ENCODE results near the gene C9orf72. TPM values are rescaled to one million over a fixed set of nuclear protein-coding genes. Genes with fewer than 3 reads are reported as not detected.

C9orf72 gene
- total and polyA plus RNA-seq, 2 of the 4 experiments (the other 2 are of a cell fraction) = 2.0 to 3.4 TPM

DNA sequence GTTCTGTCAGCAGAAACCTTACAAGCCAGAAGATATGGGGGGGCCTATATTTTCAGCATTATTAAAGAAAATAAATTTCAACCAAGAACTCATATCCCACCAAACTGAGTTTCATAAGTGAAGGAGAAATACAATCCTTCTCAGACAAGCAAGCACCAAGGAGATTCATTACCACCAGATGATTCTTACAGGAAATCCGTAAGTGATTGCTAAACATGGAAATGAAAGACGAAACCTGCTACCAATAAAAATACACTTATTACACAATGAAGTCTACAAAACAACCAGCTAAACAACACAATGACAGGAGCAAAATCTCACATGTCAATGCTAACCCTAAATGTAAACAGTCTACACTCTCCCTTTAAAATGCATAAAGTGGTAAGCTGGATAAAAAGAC, 17.8 kb upstream of the C9orf72 start:
- no peak overlapping the region for H2AFZ ChIP-seq (replicated peaks; ENCODE audit: low read length, poor library complexity)
- dilution Hi-C loops (cut with HindIII; ENCODE audit: low sequenced_read_pairs, unreplicated experiment) = no loop called here
- H3K27ac ChIP-seq (ENCODE audit: insufficient read depth, low read length) = no peak overlapping the region
- H4K5ac ChIP-seq (ENCODE audit: low read depth, low read length) = no peak overlapping the region
- H3K4me3 ChIP-seq (ENCODE audit: insufficient read depth, low read depth, low read length) = no peak overlapping the region
- no peak overlapping the region for H3K56ac ChIP-seq (ENCODE audit: extremely low read depth, insufficient read depth, low read length)
- TF ChIP-seq MXI1 (IDR thresholded peaks at IDR 0.05; ENCODE audit: borderline replicate concordance, low read depth, low read length) (no peak), POLR2A (IDR thresholded peaks at IDR 0.05; ENCODE audit: low read depth, low read length) (no peak), MAZ (IDR thresholded peaks at IDR 0.05; ENCODE audit: borderline replicate concordance, low read depth, low read length) (no peak), CHD1 (IDR thresholded peaks at IDR 0.05; ENCODE audit: low read depth, low read length) (no peak), CEBPB (IDR thresholded peaks at IDR 0.05; ENCODE audit: low read depth, low read length) (no peak), RFX5 (IDR thresholded peaks at IDR 0.05; ENCODE audit: low read depth, low read length) (no peak), RCOR1 (IDR thresholded peaks at IDR 0.05; ENCODE audit: insufficient replicate concordance, low read length) (no peak), FOS (IDR thresholded peaks at IDR 0.05; ENCODE audit: low read depth, low read length) (no peak), RAD21 (IDR thresholded peaks at IDR 0.05; ENCODE audit: low read length) (no peak), MAFK (IDR thresholded peaks at IDR 0.05; ENCODE audit: low read depth, low read length) (no peak), BHLHE40 (IDR thresholded peaks at IDR 0.05; ENCODE audit: low read depth, low read length) (no peak), NFE2L2 (IDR thresholded peaks at IDR 0.05; ENCODE audit: low read depth, low read length) (no peak), SMC3 (IDR thresholded peaks at IDR 0.05; ENCODE audit: low read depth, low read length) (no peak)
- TF ChIP-seq, protein P1, sequence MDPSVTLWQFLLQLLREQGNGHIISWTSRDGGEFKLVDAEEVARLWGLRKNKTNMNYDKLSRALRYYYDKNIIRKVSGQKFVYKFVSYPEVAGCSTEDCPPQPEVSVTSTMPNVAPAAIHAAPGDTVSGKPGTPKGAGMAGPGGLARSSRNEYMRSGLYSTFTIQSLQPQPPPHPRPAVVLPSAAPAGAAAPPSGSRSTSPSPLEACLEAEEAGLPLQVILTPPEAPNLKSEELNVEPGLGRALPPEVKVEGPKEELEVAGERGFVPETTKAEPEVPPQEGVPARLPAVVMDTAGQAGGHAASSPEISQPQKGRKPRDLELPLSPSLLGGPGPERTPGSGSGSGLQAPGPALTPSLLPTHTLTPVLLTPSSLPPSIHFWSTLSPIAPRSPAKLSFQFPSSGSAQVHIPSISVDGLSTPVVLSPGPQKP (IDR thresholded peaks at IDR 0.05; ENCODE audit: borderline replicate concordance, low read depth, low read length) = no peak
- TF ChIP-seq, protein P2, sequence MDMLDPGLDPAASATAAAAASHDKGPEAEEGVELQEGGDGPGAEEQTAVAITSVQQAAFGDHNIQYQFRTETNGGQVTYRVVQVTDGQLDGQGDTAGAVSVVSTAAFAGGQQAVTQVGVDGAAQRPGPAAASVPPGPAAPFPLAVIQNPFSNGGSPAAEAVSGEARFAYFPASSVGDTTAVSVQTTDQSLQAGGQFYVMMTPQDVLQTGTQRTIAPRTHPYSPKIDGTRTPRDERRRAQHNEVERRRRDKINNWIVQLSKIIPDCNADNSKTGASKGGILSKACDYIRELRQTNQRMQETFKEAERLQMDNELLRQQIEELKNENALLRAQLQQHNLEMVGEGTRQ (IDR thresholded peaks at IDR 0.05; ENCODE audit: low read depth, low read length) = no peak
- TF ChIP-seq, protein P3, sequence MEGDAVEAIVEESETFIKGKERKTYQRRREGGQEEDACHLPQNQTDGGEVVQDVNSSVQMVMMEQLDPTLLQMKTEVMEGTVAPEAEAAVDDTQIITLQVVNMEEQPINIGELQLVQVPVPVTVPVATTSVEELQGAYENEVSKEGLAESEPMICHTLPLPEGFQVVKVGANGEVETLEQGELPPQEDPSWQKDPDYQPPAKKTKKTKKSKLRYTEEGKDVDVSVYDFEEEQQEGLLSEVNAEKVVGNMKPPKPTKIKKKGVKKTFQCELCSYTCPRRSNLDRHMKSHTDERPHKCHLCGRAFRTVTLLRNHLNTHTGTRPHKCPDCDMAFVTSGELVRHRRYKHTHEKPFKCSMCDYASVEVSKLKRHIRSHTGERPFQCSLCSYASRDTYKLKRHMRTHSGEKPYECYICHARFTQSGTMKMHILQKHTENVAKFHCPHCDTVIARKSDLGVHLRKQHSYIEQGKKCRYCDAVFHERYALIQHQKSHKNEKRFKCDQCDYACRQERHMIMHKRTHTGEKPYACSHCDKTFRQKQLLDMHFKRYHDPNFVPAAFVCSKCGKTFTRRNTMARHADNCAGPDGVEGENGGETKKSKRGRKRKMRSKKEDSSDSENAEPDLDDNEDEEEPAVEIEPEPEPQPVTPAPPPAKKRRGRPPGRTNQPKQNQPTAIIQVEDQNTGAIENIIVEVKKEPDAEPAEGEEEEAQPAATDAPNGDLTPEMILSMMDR (conservative IDR thresholded peaks at IDR 0.05; ENCODE audit: low read depth, low read length) = no peak
- H3K4ac ChIP-seq (ENCODE audit: low read depth, low read length) = no peak overlapping the region
- no peak overlapping the region for H2AK5ac ChIP-seq (ENCODE audit: low read depth, low read length)
- no peak overlapping the region for H2BK15ac ChIP-seq (ENCODE audit: low read depth, low read length)
- H2AK9ac ChIP-seq (replicated peaks; ENCODE audit: low read depth, low read length, poor library complexity) = no peak overlapping the region
- H3K4me2 ChIP-seq (ENCODE audit: low read depth, low read length) = no peak overlapping the region
- no peak overlapping the region for H2BK120ac ChIP-seq (ENCODE audit: low read depth, low read length)
- in situ Hi-C loops (cut with MboI; ENCODE audit: low sequenced_read_pairs) = no loop called here
- no peak overlapping the region for H3K14ac ChIP-seq (replicated peaks; ENCODE audit: low read depth, low read length)
- H3K27me3 ChIP-seq (ENCODE audit: control insufficient read depth, insufficient read depth, low read length) = no peaks in the 10 kb centered on the region
- H3K79me1 ChIP-seq (ENCODE audit: low read depth in 1 of 2, low read length in 2 of 2) = no peaks in the 10 kb centered on the region
- WGBS, 2 experiments (ENCODE audit: extremely low coverage in 2 of 2, insufficient read length in 1 of 2) = no CpG with 5 or more reads among the region's 2 CpGs
- no peaks in the 10 kb centered on the region for H3K36me3 ChIP-seq (ENCODE audit: control insufficient read depth, insufficient read depth, low read length)
- no peak overlapping the region for H3K18ac ChIP-seq (ENCODE audit: low read depth, low read length)
- no peak overlapping the region for H4K8ac ChIP-seq (ENCODE audit: low read depth in 2 of 2, low read length in 2 of 2)
- CTCF ChIA-PET = no interaction called here
- H3K23ac ChIP-seq (ENCODE audit: low read depth, low read length) = no peak overlapping the region
- H2BK5ac ChIP-seq (ENCODE audit: low read depth, low read length, poor library complexity, severe bottlenecking) = no peak overlapping the region
- no peak overlapping the region for H2BK20ac ChIP-seq (ENCODE audit: low read depth, low read length)
- no peaks in the 10 kb centered on the region for H4K20me1 ChIP-seq (ENCODE audit: insufficient read depth, low read length)
- H3K9me3 ChIP-seq (ENCODE audit: control insufficient read depth, insufficient read depth, low read length) = no peaks in the 10 kb centered on the region
- H3K9ac ChIP-seq (ENCODE audit: low read depth, low read length) = no peak overlapping the region
- DNase-seq (no peak), ATAC-seq (ENCODE audit: low read depth) (no peak)
- no peaks in the 10 kb centered on the region for H3K4me1 ChIP-seq (ENCODE audit: control insufficient read depth, insufficient read depth, low read length)
- POLR2A ChIA-PET (ENCODE audit: unreplicated experiment) = no interaction called here
- intact Hi-C loops (cut with micrococcal nuclease) = no loop called here
- no peaks in the 10 kb centered on the region for H3K9me1 ChIP-seq (ENCODE audit: insufficient read depth, low read length)
- no peak overlapping the region for H4K91ac ChIP-seq (ENCODE audit: insufficient read depth, low read depth, low read length)
- BruUV-seq (replicated peaks) = no TSS peak
